Measurements from ENCODE around the gene ABCC5.

Gene ABCC5

DNA sequence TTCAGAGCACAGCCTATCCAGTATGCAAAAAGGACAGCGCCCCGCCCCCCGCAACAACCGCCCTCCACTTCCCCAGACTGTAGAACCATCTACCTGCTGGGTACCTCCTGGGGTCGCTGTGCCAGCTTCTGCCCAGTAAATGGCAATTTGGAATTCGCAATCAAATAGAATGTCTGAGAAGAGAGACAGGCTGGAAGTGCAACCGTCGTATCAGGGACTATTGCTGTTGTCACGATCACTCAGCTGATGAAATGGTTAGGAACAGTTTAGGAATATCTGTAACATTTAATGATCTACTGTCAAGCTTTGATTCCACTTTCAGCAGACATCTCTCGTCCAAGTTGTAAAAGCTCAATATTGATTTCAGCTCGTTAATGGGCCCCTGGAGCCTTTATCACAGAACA, 119.7 kb downstream of the ABCC5 start:
- TF ChIP-seq, protein P1, sequence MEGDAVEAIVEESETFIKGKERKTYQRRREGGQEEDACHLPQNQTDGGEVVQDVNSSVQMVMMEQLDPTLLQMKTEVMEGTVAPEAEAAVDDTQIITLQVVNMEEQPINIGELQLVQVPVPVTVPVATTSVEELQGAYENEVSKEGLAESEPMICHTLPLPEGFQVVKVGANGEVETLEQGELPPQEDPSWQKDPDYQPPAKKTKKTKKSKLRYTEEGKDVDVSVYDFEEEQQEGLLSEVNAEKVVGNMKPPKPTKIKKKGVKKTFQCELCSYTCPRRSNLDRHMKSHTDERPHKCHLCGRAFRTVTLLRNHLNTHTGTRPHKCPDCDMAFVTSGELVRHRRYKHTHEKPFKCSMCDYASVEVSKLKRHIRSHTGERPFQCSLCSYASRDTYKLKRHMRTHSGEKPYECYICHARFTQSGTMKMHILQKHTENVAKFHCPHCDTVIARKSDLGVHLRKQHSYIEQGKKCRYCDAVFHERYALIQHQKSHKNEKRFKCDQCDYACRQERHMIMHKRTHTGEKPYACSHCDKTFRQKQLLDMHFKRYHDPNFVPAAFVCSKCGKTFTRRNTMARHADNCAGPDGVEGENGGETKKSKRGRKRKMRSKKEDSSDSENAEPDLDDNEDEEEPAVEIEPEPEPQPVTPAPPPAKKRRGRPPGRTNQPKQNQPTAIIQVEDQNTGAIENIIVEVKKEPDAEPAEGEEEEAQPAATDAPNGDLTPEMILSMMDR (IDR thresholded peaks at IDR 0.05; ENCODE audit: extremely low read depth, insufficient read depth, missing control alignments) = peak; percentile 17
- in situ Hi-C loops (cut with MboI; ENCODE audit: low pct_unique_long_range_greater_than_20kb, low sequenced_read_pairs, unreplicated experiment) = loop anchor here (25.0 kb wide), 1 partner anchor 339 kb away; the partner anchor contains the start of genes ALG3, EEF1AKMT4 and VWA5B2
- no peak for DNase-seq (ENCODE audit: low spot score)

DNA sequence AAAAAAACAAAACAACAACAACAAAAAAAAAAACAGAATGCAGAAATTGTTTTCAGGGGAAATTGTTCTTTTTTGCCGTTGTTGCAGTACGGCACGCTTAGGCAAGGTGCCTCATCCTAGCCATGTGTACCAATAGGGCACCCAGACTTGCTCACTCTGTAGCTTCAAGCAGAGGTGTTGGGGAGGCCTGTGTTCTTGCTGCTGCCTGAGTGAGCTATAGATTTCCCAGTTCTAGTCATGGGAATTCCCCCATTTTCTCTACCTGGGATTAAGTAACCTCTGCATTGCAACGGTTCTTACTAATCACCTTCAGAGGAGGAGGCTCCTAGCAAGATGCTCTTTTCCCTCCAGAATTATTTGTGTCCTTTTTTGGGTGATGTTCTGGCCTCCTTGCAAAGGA, 120.1 kb downstream of the ABCC5 start:
- no peak for DNase-seq (ENCODE audit: low spot score)
- TF ChIP-seq, protein P1 (IDR thresholded peaks at IDR 0.05; ENCODE audit: extremely low read depth, insufficient read depth, missing control alignments) = no peak
- in situ Hi-C loops (cut with MboI; ENCODE audit: low pct_unique_long_range_greater_than_20kb, low sequenced_read_pairs, unreplicated experiment) = loop anchor here (25.0 kb wide), 1 partner anchor 340 kb away; the partner anchor contains the start of genes ALG3, EEF1AKMT4 and VWA5B2

DNA sequence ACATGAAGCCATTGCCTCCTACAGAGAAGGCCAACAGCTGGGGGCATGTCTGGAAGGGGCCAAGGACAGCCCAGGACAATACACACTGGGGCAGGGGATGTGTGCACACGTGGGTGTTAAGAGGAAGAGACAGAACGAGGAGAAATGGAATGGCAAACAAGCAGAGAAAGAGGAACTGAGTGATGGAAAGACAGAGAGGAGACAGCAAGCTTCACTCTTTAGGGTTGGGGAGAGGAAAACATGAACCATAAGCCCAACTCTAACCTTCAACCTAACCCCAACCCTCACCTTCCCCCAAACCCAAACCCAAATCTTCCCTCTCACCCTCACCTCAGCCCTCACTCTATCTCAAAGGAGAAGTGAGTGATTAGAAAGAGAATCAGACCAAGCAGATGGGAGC, 121.1 kb downstream of the ABCC5 start:
- in situ Hi-C loops (cut with MboI; ENCODE audit: low pct_unique_long_range_greater_than_20kb, low sequenced_read_pairs, unreplicated experiment) = loop anchor here (25.0 kb wide), 1 partner anchor 341 kb away; the partner anchor contains the start of genes ALG3, EEF1AKMT4 and VWA5B2
- no peak for DNase-seq (ENCODE audit: low spot score)
- TF ChIP-seq, protein P1 (IDR thresholded peaks at IDR 0.05; ENCODE audit: extremely low read depth, insufficient read depth, missing control alignments) = no peak

DNA sequence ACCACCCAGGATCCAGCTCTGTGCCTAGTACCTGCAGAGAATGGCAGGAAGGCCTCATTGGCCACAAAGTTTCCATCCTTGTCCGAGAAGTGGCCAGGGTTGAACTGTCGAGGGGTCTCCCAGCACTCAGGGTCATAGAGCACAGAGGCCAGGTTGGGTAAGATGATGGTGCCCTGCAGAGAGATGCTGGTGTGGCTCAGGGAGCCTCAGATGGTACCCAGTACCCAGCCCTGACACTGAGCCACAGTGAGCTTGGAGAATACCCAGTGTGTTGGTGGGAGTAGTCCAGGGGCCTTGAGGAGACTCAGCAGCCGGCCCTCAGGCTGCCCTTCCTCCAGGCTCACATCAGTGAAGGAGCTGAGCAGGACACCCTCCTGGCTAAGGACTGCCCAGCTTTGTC, 121.5 kb downstream of the ABCC5 start:
- TF ChIP-seq, protein P1 (IDR thresholded peaks at IDR 0.05; ENCODE audit: extremely low read depth, insufficient read depth, missing control alignments) = no peak
- in situ Hi-C loops (cut with MboI; ENCODE audit: low pct_unique_long_range_greater_than_20kb, low sequenced_read_pairs, unreplicated experiment) = loop anchor here (25.0 kb wide), 1 partner anchor 341 kb away; the partner anchor contains the start of genes ALG3, EEF1AKMT4 and VWA5B2

DNA sequence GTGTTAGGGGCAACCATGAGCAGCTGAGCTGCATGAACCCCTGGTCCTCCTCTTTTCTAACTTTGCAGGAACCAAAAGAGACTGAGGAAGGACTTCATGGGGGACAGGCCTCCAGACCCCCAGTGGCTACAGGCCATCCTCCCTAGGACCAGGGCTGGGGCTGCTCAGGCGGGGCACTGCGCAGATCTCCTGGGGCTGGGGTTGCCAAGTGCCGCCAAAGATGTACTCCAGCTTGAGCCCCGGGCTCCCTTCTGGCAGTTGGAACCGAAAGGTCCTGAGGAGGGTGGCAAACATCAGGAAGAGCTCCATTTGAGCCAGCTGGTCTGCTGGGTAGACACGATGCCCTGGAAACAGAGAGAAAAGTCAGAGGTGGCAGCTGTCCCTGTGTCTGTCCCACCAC, 121.9 kb downstream of the ABCC5 start:
- TF ChIP-seq, protein P1 (IDR thresholded peaks at IDR 0.05; ENCODE audit: extremely low read depth, insufficient read depth, missing control alignments) = no peak
- DNase-seq (ENCODE audit: low spot score) = no peak
- in situ Hi-C loops (cut with MboI; ENCODE audit: low pct_unique_long_range_greater_than_20kb, low sequenced_read_pairs, unreplicated experiment) = loop anchor here (25.0 kb wide), 1 partner anchor 342 kb away; the partner anchor contains the start of genes ALG3, EEF1AKMT4 and VWA5B2

More for the DNA sequence above, 121.5 kb downstream of the ABCC5 start:
- DNase-seq (ENCODE audit: low spot score) = no peak

DNA sequence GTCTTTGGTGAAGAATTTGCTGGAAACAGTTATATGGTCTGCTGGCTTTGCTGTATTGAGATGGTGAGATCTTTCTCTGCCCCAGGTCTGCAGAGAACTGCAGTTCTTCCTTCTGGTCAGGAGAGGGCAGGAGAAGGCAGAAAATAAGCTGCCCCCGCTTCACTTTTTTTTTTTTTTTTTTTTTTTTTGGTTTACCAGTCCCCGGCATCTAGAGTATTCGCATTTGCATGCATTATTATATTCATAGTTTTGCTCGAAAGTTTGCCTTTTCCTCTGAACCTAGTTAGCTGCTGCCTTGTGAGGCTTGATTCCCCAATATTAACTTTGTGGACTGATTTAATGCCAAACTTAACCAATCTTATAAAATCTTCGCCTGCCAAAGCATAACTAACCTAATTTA, 122.4 kb downstream of the ABCC5 start:
- TF ChIP-seq, protein P1 (IDR thresholded peaks at IDR 0.05; ENCODE audit: extremely low read depth, insufficient read depth, missing control alignments) = peak; percentile 86
- peak; percentile 85 for DNase-seq (ENCODE audit: low spot score)
- in situ Hi-C loops (cut with MboI; ENCODE audit: low pct_unique_long_range_greater_than_20kb, low sequenced_read_pairs, unreplicated experiment) = loop anchor here (25.0 kb wide), 1 partner anchor 342 kb away; the partner anchor contains the start of genes ALG3, EEF1AKMT4 and VWA5B2
